GM23338 (cell line): ENCODE measurements around the gene YWHAE. TPM values are rescaled to one million over a fixed set of nuclear protein-coding genes. Genes with fewer than 3 reads are reported as not detected.

Experiments used
- ATAC-seq: fragments of 200-7000 bp; cut with Tn5 transposase; 3 replicates; pipeline ENCODE4 v1.9.1; 2020
- DNase-seq: peaks from one replicate; pipeline ENCODE4 v3.0.0-alpha.2; 2015; ENCODE audit warnings: low spot score
- H2AFZ ChIP-seq: fragments of 200-600 bp; sonication (generic); 2 replicates; pipeline ENCODE4 v1.8.0; 2016; ENCODE audit warnings: antibody characterized with exemption, mild to moderate bottlenecking, moderate library complexity
- H3F3A ChIP-seq: fragments of 200-600 bp; sonication (generic); replicated peaks from 2 replicates; pipeline ENCODE4 v1.8.0; 2017; ENCODE audit warnings: antibody characterized with exemption, mixed run types, low read depth
- H3K27ac ChIP-seq: fragments of 200-600 bp; sonication (generic); 2 replicates; pipeline ENCODE4 v1.6.1; 2016; ENCODE audit warnings: low read depth
- H3K27me3 ChIP-seq: fragments of 200-600 bp; sonication (generic); 2 replicates; pipeline ENCODE4 v1.8.0; 2016; ENCODE audit warnings: mild to moderate bottlenecking, mixed run types, moderate library complexity; ENCODE audit not compliant: insufficient read depth
- H3K36me3 ChIP-seq: fragments of 200-600 bp; sonication (generic); 2 replicates; pipeline ENCODE4 v1.8.0; 2016; ENCODE audit warnings: mild to moderate bottlenecking; ENCODE audit not compliant: insufficient read depth
- H3K4me1 ChIP-seq: fragments of 200-600 bp; sonication (generic); 2 replicates; pipeline ENCODE4 v1.8.0; 2016; ENCODE audit warnings: mild to moderate bottlenecking, moderate library complexity; ENCODE audit not compliant: insufficient read depth
- H3K4me2 ChIP-seq: fragments of 200-600 bp; sonication (generic); 2 replicates; pipeline ENCODE4 v1.7.1; 2017; ENCODE audit warnings: mixed run types
- H3K4me3 ChIP-seq: fragments of 200-600 bp; sonication (generic); 2 replicates; pipeline ENCODE4 v1.6.1; 2016; ENCODE audit warnings: mixed run types
- H3K79me2 ChIP-seq: fragments of 200-600 bp; sonication (generic); replicated peaks from 2 replicates; pipeline ENCODE4 v1.8.0; 2017; ENCODE audit warnings: mild to moderate bottlenecking; ENCODE audit not compliant: insufficient read depth
- H3K9me2 ChIP-seq: fragments of 200-600 bp; sonication (generic); 2 replicates; pipeline ENCODE4 v1.8.0; 2017; ENCODE audit not compliant: insufficient read depth
- H4K20me1 ChIP-seq: fragments of 200-600 bp; sonication (generic); replicated peaks from 2 replicates; pipeline ENCODE4 v1.8.0; 2017; ENCODE audit warnings: mild to moderate bottlenecking; ENCODE audit not compliant: insufficient read depth
- H3K27ac Mint-ChIP-seq: 2 replicates; pipeline ENCODE4 v1.8.0; 2020; ENCODE audit warnings: inconsistent platforms, mild to moderate bottlenecking, moderate library complexity, mixed read lengths
- H3K27me3 Mint-ChIP-seq: 3 replicates; pipeline ENCODE4 v1.8.0; 2022; ENCODE audit warnings: low read depth, mild to moderate bottlenecking, moderate library complexity, mixed read lengths, inconsistent platforms; ENCODE audit not compliant: insufficient read depth, poor library complexity
- H3K36me3 Mint-ChIP-seq: 3 replicates; pipeline ENCODE4 v1.8.0; 2021; ENCODE audit warnings: low read depth, mild to moderate bottlenecking, inconsistent platforms, moderate library complexity, mixed read lengths
- H3K4me1 Mint-ChIP-seq: 3 replicates; pipeline ENCODE4 v1.8.0; 2020; ENCODE audit warnings: mild to moderate bottlenecking, inconsistent platforms, mixed read lengths
- H3K4me3 Mint-ChIP-seq: 3 replicates; pipeline ENCODE4 v1.8.0; 2021; ENCODE audit warnings: moderate library complexity, mild to moderate bottlenecking, inconsistent platforms, mixed read lengths
- H3K9me3 Mint-ChIP-seq: 3 replicates; pipeline ENCODE4 v1.8.0; 2020; ENCODE audit warnings: moderate library complexity, mild to moderate bottlenecking, inconsistent platforms, mixed read lengths
- CREB1 ChIP-seq: fragments of 250-450 bp; sonication (Bioruptor Pico); IDR thresholded peaks from 2 replicates; pipeline ENCODE4 v1.5.0; 2020; ENCODE audit warnings: low read depth, mild to moderate bottlenecking, moderate library complexity
- CTCF ChIP-seq, 2 experiments: fragments of 200-600 bp in 1 of 2; sonication (generic) in 1 of 2; conservative IDR thresholded peaks; 2 replicates each; pipeline versions ENCODE4 v1.5.1 to v1.6.1; 2016 to 2017; ENCODE audit warnings: antibody characterized with exemption in 2 of 2, low read depth in 2 of 2, mild to moderate bottlenecking in 2 of 2, moderate library complexity in 1 of 2
- ETS1 ChIP-seq: IDR thresholded peaks from 2 replicates; pipeline ENCODE4 v1.6.1; 2016; ENCODE audit warnings: antibody characterized with exemption
- EZH2 ChIP-seq: fragments of 200-600 bp; sonication (generic); IDR thresholded peaks from one replicate; pipeline ENCODE4 v1.8.0; 2017; ENCODE audit warnings: antibody characterized with exemption, mild to moderate bottlenecking, low read depth; ENCODE audit not compliant: unreplicated experiment
- EZH2phosphoT487 ChIP-seq: fragments of 200-600 bp; sonication (generic); IDR thresholded peaks from one replicate; pipeline ENCODE4 v1.8.1; 2018; ENCODE audit warnings: antibody characterized with exemption; ENCODE audit not compliant: unreplicated experiment
- JUNB ChIP-seq: IDR thresholded peaks from one replicate; pipeline ENCODE4 v1.6.1; 2016; ENCODE audit warnings: antibody characterized with exemption; ENCODE audit not compliant: unreplicated experiment
- NANOG ChIP-seq: IDR thresholded peaks from 2 replicates; pipeline ENCODE4 v1.6.1; 2016; ENCODE audit warnings: antibody characterized with exemption, borderline replicate concordance
- POLR2AphosphoS5 ChIP-seq: IDR thresholded peaks from 2 replicates; pipeline ENCODE4 v1.6.1; 2016; ENCODE audit warnings: antibody characterized with exemption, low read depth
- REST ChIP-seq: IDR thresholded peaks from one replicate; pipeline ENCODE4 v1.6.1; 2018; ENCODE audit warnings: antibody characterized with exemption; ENCODE audit not compliant: unreplicated experiment
- STAT1 ChIP-seq: IDR thresholded peaks from one replicate; pipeline ENCODE4 v1.6.1; 2016; ENCODE audit warnings: antibody characterized with exemption; ENCODE audit not compliant: unreplicated experiment
- ZNF114 ChIP-seq: fragments of 250-450 bp; sonication (Bioruptor Pico); IDR thresholded peaks from 2 replicates; pipeline ENCODE4 v1.5.0; 2020; ENCODE audit warnings: mild to moderate bottlenecking, moderate library complexity
- ZNF331 ChIP-seq: fragments of 250-450 bp; sonication (Bioruptor Pico); IDR thresholded peaks from 2 replicates; pipeline ENCODE4 v1.5.0; 2020; ENCODE audit warnings: low read depth, mild to moderate bottlenecking, moderate library complexity
- polyA plus RNA-seq: library from polyadenylated mRNA; unstranded; fragments of >200 nt; fragmentation: Nextera tagmentation; extraction: Ambion mirVana; gene quantifications from 2 replicates; pipeline ENCODE4 v1.2.1, GENCODE V29; 2016
- total RNA-seq: library from RNA; depleted of rRNA; stranded (reverse); fragments of >200 nt; shearing (Covaris generic); gene quantifications from 2 replicates; pipeline ENCODE4 v1.2.3, GENCODE V29; 2014
- TF ChIP-seq, protein P1 (sequence below): fragments of 250-450 bp; sonication (Bioruptor Pico); IDR thresholded peaks from 2 replicates; pipeline ENCODE4 v1.5.0; 2020; ENCODE audit warnings: mild to moderate bottlenecking, moderate library complexity

The YWHAE gene
- total and polyA plus RNA-seq, 2 experiments from 2014 or later: 1,251 to 1,283 TPM

DNA sequence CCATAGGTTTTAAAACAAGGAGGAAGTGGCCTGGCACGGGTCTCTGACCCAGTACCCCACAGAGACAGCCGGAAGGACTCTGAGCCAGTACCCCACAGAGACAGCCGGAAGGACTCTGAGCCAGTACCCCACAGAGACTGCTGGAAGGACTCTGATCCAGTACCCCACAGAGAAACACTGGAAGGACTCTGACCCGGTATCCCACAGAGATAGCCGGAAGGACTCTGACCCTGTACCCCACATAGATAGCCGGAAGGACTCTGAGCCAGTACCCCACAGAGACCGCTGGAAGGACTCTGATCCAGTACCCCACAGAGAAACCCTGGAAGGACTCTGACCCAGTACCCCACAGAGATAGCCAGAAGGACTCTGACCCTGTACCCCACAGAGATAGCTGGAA lies 71.6 kb downstream of the YWHAE start:
- no peaks in the 10 kb centered on the region for H3K79me2 ChIP-seq
- DNase-seq (no peak), ATAC-seq (no peak)
- H2AFZ ChIP-seq: no peak overlapping the region
- no peaks in the 10 kb centered on the region for H3K4me1 ChIP-seq
- H3K9me3 Mint-ChIP-seq: no peaks in the 10 kb centered on the region; the same call in 2 of the 3 replicates
- no peaks in the 10 kb centered on the region for H3F3A ChIP-seq
- no peaks in the 10 kb centered on the region for H3K27me3 ChIP-seq
- H3K36me3 Mint-ChIP-seq: no peaks in the 10 kb centered on the region
- H3K27me3 Mint-ChIP-seq: peaks cover 8% of the 10 kb centered on the region
- H3K4me2 ChIP-seq: no peak overlapping the region
- H3K36me3 ChIP-seq: no peaks in the 10 kb centered on the region
- TF ChIP-seq CREB1 (CRISPR knock-in tag) (no peak), STAT1 (no peak), ETS1 (no peak), CTCF (conservative IDR thresholded peaks at IDR 0.05; ENCODE audit: low read depth in 2 of 2) (no peak), EZH2 (no peak), ZNF331 (CRISPR knock-in tag) (no peak), REST (no peak), POLR2AphosphoS5 (no peak), EZH2phosphoT487 (no peak), JUNB (no peak), NANOG (no peak), ZNF114 (CRISPR knock-in tag) (no peak)
- TF ChIP-seq, protein P1, sequence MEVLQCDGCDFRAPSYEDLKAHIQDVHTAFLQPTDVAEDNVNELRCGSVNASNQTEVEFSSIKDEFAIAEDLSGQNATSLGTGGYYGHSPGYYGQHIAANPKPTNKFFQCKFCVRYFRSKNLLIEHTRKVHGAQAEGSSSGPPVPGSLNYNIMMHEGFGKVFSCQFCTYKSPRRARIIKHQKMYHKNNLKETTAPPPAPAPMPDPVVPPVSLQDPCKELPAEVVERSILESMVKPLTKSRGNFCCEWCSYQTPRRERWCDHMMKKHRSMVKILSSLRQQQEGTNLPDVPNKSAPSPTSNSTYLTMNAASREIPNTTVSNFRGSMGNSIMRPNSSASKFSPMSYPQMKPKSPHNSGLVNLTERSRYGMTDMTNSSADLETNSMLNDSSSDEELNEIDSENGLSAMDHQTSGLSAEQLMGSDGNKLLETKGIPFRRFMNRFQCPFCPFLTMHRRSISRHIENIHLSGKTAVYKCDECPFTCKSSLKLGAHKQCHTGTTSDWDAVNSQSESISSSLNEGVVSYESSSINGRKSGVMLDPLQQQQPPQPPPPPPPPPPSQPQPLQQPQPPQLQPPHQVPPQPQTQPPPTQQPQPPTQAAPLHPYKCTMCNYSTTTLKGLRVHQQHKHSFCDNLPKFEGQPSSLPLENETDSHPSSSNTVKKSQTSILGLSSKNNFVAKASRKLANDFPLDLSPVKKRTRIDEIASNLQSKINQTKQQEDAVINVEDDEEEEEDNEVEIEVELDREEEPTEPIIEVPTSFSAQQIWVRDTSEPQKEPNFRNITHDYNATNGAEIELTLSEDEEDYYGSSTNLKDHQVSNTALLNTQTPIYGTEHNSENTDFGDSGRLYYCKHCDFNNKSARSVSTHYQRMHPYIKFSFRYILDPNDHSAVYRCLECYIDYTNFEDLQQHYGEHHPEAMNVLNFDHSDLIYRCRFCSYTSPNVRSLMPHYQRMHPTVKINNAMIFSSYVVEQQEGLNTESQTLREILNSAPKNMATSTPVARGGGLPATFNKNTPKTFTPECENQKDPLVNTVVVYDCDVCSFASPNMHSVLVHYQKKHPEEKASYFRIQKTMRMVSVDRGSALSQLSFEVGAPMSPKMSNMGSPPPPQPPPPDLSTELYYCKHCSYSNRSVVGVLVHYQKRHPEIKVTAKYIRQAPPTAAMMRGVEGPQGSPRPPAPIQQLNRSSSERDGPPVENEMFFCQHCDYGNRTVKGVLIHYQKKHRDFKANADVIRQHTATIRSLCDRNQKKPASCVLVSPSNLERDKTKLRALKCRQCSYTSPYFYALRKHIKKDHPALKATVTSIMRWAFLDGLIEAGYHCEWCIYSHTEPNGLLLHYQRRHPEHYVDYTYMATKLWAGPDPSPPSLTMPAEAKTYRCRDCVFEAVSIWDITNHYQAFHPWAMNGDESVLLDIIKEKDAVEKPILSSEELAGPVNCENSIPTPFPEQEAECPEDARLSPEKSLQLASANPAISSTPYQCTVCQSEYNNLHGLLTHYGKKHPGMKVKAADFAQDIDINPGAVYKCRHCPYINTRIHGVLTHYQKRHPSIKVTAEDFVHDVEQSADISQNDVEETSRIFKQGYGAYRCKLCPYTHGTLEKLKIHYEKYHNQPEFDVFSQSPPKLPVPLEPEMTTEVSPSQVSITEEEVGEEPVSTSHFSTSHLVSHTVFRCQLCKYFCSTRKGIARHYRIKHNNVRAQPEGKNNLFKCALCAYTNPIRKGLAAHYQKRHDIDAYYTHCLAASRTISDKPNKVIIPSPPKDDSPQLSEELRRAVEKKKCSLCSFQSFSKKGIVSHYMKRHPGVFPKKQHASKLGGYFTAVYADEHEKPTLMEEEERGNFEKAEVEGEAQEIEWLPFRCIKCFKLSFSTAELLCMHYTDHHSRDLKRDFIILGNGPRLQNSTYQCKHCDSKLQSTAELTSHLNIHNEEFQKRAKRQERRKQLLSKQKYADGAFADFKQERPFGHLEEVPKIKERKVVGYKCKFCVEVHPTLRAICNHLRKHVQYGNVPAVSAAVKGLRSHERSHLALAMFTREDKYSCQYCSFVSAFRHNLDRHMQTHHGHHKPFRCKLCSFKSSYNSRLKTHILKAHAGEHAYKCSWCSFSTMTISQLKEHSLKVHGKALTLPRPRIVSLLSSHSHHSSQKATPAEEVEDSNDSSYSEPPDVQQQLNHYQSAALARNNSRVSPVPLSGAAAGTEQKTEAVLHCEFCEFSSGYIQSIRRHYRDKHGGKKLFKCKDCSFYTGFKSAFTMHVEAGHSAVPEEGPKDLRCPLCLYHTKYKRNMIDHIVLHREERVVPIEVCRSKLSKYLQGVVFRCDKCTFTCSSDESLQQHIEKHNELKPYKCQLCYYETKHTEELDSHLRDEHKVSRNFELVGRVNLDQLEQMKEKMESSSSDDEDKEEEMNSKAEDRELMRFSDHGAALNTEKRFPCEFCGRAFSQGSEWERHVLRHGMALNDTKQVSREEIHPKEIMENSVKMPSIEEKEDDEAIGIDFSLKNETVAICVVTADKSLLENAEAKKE: no peak
- no peak overlapping the region for H3K4me3 ChIP-seq
- no peak overlapping the region for H3K27ac ChIP-seq
- no peaks in the 10 kb centered on the region for H3K4me1 Mint-ChIP-seq
- H4K20me1 ChIP-seq: peaks cover 3% of the 10 kb centered on the region
- H3K27ac Mint-ChIP-seq: no peak overlapping the region
- H3K4me3 Mint-ChIP-seq: no peak overlapping the region
- no peaks in the 10 kb centered on the region for H3K9me2 ChIP-seq
